ENCODE results near the gene TIMM17B.
"Not testable (repeated sequence)": the region's sequence is repeated elsewhere in the genome, so short reads cannot be mapped to it uniquely, and the experiment has no call there.

TIMM17B gene

DNA sequence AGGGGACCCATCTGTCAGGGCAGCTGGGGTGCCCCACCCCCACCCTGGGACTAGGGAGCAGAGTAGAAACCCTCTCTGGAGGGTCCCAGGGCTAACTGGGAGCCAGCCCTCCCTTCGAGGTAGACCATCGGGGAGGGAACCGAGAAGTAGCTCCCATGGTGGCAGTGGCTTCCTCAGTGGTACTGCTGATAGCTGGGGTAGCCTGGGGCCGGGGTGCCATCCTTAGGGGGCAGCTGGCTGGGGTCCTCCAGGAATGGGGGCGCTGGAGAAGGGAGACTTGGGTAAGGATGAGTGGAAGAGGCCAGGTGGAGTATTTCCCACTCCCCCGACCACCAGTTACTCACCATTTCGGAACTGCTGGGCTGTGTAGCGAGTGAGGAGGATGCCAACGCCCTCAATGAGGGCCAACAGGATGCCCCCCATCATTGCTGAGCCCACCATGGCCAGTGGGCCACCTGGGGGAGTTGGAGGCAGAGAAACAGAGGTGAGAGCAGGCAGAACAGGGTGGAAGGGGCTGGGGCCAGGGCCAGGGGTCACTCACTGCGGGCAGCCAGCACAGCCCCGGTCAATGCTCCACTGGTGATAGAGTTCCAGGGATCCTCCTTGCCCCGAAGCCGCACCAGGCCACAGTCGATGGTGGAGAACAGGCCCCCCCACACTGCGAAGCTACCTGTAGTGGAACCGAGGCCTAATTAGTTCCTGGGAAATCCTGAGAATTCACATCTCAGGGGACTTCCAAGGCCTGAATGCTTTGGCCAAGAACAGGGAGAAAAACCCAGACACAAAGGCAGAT lies 3.8 kb downstream of the TIMM17B start:
- DNase-seq (ENCODE audit: low spot score) = no peak

DNA sequence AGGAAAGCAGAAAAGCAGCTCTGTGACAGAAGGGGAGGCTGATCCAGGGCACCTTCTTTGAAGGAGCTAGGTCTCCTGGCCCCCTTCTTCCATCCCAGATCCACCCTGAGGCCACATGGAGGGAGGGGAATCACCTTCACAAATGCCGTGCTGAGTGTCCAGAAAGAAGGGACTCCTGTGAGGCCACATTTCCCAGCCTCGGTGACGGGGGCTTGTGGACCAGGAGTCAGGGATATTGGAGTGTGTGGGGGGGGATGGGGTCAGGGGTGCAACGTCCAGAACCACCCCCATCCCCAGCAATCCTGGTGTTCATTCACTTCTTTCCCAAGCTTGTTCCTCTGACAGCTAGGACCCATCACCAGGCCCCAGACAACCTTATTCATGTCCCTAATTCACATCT lies 4.7 kb downstream of the TIMM17B start:
- no peak for DNase-seq (ENCODE audit: low spot score)

DNA sequence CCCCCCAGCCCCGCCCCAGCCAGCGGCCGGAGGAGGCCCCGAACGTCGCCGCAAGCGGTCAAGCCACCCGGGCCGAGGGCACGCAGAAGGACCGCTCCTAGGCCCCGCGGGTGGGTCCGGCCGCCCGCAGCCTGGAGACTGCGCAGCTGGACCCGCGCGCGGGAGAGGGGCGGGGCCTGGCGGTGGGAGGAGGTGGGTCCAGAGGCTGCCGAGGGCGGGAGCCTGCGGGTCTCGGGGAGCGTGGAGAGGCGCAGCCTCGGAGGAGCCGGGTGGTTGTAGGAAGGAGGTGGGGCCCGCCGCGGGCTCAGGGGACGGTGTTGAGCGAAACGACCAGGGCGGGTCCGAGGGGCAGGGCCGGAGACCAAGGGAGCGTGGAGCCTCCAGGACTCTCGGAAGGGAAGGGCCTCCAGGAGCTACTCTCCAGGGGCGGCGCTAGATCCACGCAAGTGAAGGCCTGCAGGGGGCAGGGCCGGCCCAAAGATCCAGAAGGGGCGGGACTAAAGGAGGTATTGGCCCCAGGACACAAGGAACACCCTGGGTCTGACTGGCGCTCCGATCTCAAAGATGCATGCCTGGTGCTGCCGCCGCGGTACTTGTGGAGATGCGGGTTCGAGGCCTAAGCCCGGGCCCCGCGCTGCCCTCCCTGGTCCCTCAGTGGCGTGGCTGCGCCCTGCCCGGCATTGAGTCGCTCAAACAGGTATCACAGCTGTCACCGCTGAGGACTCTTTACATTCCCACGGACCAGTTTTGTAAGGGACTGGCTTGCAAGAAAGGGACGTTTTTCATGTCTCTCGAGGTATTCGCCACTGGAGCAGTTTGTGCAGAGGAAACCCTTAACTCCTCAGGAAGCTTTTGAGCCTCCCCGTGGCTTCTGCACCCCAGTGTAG lies 5.9 kb downstream of the TIMM17B start:
- DNase-seq (ENCODE audit: low spot score) = peak; percentile 80

DNA sequence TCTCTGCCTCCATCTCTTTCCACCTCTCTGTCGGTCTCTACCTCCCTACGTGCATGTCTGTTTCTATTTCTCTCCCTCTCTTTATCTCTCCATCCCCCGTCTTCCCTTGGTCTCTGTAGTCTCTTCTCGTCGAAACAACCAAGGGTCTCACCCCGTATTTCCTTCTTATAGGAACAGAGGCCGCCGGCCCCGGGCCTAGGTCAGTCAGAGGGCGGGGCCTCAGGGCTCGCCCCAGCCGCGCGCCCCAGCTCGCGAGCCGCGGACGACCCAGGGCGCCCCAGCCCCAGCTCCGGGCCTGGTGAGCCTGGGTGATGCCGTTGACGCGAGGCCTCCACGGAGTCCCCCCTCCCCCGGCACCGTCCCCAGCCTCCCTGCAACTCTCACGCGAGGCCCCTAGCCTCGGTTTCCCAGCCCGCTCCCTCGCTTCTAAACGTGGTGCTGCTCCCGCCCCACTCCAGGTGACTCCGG lies 6.6 kb downstream of the TIMM17B start:
- DNase-seq (ENCODE audit: low spot score) = no peak

DNA sequence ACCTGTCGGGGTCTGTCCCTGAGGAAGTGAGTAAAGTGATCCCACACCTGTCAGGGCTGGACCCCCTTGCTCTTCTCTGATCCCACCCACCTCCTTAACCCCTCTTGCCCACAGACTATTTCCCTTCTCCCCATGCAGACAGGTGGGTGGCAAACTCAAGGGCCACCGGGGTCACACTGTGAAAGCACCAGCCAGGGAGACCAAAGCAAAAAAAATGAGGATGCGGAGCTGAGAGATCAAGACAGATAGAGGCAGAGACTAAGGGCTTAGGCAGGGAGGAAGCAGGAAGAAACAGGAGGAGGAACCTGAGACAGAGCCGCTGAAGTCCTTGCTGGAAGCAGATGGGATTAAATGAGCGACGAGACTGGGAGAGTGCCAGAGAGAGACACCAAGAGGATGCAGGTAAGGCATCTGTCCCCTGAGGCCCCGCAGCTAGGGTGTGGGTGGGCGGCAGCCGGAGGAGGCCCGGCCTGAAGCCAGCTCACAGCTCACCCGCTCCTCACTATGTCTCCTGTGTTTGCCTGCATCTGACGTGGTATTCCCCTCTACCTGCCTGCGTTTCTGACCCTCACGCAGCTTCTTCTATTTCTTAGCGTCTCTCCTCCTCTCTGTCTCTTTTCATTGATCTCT lies 7.2 kb downstream of the TIMM17B start:
- DNase-seq (ENCODE audit: low spot score) = no peak

DNA sequence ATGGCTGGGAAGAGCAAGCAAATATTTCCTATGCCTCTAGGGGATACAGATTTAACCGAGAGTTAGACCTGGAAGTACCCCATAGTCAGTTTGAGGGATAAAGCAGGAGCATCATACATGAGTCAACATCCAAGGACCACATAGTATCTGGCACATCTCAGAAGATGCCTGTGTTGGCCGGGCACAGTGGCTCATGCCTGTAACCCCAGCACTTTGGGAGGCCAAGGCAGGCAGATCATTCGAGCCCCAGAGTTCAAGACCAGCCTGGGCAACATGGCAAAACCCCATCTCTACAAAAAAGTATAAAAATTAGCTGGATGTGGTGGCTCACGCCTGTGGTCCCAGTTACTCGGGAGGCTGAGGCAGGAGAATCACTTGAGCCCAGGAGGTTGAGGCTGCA lies 11.0 kb downstream of the TIMM17B start:
- not testable (repeated sequence) for DNase-seq (ENCODE audit: low spot score)

DNA sequence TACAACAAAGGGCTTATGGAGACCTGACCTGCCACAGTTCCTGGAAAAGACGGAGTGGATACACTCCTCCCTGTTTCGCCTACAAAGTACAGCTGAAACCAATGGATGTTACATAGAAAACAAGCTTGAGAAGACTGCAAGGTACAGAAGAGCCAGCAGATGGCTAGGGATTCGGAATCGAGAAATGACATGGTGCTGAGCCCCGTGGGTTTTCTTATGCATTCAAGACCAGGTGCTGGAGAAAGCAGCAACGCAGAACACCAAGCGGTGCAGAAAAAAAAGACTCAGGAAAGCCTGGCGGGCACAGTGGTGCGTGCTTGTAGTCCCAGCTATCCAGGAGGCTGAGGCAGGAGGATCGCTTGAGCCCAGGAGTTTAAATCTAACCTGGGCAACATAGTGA lies 13.8 kb downstream of the TIMM17B start:
- no peak for DNase-seq (ENCODE audit: low spot score)

DNA sequence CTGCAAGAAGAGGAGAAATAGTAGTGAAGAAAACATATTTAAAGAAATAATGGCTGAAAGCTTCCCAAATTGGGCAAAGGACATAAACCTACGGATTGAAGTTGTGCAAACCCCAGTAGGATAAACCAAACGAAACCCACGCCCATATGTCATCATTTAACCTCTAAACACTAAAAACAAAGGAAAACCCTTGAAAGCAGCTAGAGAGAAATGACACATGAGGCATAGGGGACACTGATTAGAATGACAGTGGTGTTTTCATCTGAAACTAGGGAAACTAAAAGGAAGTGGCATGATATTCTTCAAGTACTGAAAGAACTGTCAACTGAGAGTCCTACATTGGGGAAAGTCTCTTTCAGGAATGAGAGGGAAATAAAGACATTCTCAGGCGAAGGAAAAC lies 20.6 kb downstream of the TIMM17B start:
- DNase-seq (ENCODE audit: low spot score) = not testable (repeated sequence)

DNA sequence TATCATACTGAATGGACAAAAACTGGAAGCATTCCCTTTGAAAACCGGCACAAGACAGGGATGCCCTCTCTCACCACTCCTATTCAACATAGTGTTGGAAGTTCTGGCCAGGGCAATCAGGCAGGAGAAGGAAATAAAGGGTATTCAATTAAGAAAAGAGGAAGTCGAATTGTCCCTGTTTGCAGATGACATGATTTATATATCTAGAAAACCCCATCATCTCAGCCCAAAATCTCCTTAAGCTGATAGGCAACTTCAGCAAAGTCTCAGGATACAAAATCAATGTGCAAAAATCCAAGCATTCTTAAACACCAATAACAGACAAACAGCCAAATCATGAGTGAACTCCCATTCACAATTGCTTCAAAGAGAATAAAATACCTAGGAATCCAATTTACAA lies 25.6 kb downstream of the TIMM17B start:
- not testable (repeated sequence) for DNase-seq (ENCODE audit: low spot score)

DNA sequence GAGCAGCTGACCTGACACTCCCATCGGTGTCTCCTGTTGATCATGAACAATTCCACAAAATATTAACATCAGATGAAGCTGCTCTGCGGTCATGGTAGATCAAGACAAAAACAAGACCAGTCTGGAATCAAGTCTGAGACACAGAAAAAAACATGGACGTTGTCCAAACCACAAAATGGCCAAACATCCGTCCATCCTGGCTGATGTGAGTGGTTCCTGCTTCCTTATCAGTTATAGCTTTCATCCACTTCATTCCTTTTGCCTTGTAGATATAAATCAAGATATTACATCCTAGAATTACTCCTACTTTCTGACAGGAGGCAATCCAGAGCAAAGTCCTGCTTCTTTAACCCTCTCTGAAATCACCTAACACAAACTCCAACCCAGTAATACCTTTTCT lies 33.4 kb downstream of the TIMM17B start:
- DNase-seq (ENCODE audit: low spot score) = no peak

DNA sequence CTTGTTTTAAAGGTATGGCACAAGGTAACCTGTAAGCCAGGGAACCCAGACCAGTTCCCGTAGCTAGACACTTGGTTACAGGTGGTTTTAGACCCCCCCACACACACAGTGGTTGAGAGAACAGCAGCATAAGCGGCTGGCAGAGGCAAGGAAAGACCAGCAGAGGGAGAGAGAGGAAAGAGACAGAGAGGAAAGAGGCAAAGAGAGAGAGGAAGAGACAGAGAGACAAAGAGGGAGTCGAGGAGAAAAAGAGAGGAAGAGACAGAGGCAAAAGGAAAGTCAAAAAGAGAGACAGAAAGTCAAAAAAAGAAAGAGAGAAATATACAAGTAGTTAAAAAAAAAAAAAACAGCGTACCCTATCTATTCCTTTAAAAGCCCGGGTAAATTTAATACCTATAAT lies 42.7 kb downstream of the TIMM17B start:
- peak; percentile 4 for DNase-seq (ENCODE audit: low spot score)

DNA sequence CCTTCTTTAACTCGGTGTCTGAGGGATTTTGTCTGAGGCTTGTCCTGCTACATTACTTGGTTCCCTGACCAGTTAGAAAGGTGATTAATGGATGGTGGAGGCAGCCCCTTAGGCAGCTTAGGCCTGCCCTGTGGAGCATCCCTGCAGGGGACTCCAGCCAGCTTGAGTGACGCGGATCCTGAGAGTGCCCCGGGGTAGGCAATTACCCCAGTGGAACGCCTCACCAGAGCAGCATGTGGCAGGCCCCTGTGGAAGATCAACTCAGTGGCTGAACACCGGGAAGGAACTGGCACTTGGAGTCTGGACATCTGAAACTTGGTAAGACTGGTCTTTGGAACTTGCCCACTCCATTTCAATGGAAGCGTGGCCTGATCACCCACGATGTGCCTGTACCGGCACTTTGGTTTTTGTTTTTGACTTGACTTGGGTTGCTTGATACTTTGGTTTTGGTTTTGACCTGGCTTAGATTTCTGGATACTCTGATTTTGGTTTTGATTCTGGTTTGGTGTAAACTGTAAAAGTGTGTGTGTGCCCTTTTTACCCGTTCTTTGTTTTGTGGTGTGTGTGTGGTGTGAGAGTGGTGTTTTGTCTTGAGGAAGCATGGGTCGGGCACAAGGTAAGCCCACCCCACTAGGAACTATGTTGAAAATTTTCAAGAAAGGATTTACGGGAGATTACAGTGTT lies 43.3 kb downstream of the TIMM17B start:
- not testable (repeated sequence) for DNase-seq (ENCODE audit: low spot score)

DNA sequence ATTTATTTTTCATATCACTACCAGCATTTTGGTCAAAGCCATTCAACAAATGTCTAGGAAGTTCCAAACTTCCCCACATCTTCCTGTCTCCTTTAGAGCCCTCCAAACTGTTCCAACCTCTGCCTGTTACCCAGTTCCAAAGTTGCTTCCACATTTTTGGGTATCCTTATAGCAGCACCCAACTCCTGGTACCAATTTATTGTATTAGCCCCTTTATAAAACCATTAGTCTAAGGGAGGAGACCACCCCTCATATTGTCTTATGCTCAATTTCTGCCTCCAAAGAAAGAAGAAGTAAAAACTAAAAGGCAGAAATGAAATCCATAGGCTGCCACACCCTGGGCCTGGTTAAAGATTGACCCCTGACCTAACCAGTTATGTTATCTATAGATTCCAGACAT lies 44.1 kb downstream of the TIMM17B start:
- DNase-seq (ENCODE audit: low spot score) = not testable (repeated sequence)

DNA sequence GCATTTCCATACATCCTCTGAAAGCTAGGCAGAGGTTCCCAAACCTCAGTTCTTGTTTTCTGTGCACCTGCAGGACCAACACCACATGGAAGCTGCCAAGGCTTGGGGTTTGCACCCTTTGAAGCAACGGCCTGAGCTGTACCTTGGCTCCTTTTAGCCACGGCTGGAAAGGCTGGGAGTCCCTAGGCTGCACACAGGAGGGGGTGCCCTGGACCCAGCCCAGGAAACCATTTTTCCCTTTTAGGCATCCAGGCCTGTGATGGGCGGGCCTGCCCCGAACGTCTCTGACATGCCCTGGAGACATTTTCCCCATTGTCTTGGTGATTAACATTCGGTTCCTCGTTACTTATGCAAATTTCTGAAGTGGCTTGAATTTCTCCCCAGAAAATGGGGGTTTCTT lies 44.7 kb downstream of the TIMM17B start:
- DNase-seq (ENCODE audit: low spot score) = no peak

DNA sequence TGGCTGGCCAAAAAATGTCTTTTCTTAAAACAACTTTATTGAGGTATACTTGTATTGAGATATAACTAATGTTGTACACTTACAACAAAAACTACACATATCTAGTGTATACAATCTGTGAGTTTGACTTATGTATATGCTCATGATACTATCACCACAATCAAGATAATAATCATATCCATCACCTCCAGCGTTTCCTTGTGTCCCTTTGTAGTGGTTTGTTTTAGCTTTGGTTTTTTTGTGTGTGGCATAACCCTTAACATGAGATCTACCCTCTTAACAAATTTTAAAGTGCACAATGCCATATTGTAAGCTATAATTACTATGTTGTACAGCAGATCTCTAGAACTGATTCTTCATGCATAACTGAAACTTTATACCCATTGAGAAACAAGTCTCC lies 48.7 kb downstream of the TIMM17B start:
- peak; percentile 3 for DNase-seq (ENCODE audit: low spot score)
